NB4 (cell line): Measurements from ENCODE around the gene CEP104.
"Not testable (repeated sequence)": the region's sequence is repeated elsewhere in the genome, so short reads cannot be mapped to it uniquely, and the experiment has no call there.

Experiments
- DNase-seq: peaks from one replicate; pipeline ENCODE4 v3.0.0; 2010; ENCODE audit warnings: low read depth
- H3K4me3 ChIP-seq: one replicate; pipeline ENCODE4 v1.5.1; 2011; ENCODE audit warnings: mild to moderate bottlenecking, low read depth, low read length, moderate library complexity
- MYC ChIP-seq: IDR thresholded peaks from 2 replicates; pipeline ENCODE4 v1.6.1; 2011; ENCODE audit warnings: low read depth, low read length
- POLR2A ChIP-seq: IDR thresholded peaks from 2 replicates; pipeline ENCODE4 v1.6.1; 2011; ENCODE audit warnings: mild to moderate bottlenecking; ENCODE audit not compliant: insufficient read length; ENCODE audit errors: extremely low read depth
- TF ChIP-seq, protein P1 (sequence below): IDR thresholded peaks from one replicate; pipeline ENCODE4 v1.5.1; 2012; ENCODE audit warnings: low read depth, low read length
- TF ChIP-seq, protein P2 (sequence below): IDR thresholded peaks from 2 replicates; pipeline ENCODE4 v1.6.1; 2011; ENCODE audit warnings: low read depth, low read length

The CEP104 gene

DNA sequence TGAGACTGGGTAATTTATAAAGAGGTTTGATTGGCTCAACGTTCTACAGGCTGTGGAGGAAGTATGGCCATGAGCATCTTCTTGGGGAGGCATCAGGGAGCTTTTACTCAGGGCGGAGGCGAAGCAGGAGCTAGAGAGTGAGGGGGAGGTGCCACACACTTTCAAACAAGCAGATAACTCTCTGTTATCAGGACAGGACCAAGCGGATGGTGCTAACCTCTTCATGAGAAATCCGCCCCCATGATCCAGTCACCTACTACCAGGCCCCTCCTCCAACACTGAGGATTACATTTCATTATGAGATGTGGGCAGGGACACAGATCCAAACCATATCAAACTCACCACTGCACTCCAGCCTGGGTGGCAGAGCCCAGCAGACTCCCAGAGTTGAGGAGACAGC is 49.2 kb downstream of the CEP104 start:
- TF ChIP-seq, protein P1, sequence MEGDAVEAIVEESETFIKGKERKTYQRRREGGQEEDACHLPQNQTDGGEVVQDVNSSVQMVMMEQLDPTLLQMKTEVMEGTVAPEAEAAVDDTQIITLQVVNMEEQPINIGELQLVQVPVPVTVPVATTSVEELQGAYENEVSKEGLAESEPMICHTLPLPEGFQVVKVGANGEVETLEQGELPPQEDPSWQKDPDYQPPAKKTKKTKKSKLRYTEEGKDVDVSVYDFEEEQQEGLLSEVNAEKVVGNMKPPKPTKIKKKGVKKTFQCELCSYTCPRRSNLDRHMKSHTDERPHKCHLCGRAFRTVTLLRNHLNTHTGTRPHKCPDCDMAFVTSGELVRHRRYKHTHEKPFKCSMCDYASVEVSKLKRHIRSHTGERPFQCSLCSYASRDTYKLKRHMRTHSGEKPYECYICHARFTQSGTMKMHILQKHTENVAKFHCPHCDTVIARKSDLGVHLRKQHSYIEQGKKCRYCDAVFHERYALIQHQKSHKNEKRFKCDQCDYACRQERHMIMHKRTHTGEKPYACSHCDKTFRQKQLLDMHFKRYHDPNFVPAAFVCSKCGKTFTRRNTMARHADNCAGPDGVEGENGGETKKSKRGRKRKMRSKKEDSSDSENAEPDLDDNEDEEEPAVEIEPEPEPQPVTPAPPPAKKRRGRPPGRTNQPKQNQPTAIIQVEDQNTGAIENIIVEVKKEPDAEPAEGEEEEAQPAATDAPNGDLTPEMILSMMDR = no peak
- TF ChIP-seq POLR2A (no peak), MYC (no peak)
- TF ChIP-seq, protein P2, sequence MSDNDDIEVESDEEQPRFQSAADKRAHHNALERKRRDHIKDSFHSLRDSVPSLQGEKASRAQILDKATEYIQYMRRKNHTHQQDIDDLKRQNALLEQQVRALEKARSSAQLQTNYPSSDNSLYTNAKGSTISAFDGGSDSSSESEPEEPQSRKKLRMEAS = no peak
- DNase-seq = no peak
- no peak overlapping the region for H3K4me3 ChIP-seq

DNA sequence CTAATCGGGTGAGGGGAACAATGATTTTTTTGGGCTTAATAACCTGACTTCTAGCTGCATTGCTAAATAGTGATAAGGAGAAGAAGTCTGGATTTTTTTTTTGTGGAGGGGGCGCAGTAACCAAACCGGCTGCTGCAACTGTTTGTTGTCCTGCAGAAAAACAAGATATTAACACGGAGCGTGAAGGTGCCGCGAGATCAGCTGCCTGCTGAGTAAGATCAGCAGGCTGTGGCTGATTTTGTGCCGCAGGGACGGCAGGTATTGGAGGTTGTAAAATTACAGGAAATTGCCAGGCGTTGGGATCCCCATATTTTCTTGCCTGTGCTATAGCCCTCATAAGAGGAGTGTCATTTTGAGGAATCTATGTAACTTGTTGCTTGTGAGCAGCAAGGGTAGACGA is 52.0 kb downstream of the CEP104 start:
- TF ChIP-seq MYC (no peak), POLR2A (no peak)
- TF ChIP-seq, protein P1 = no peak
- TF ChIP-seq, protein P2 = no peak
- no peak overlapping the region for H3K4me3 ChIP-seq
- DNase-seq = no peak

DNA sequence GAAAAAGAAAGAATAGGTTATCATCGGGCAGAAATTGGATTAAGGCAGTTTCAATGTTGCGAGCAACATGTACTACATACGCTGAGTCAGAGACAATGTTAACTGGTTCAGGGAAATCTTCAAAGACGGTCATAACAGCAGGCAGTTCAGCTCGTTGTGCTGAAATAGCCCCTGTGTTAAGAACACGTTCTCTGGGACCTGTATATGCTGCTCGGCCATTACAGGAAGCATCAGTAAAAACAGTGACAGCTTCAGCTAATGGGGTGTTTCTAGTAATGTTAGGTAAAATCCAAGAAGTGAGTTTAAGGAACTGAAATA is 52.4 kb downstream of the CEP104 start:
- not testable (repeated sequence) for DNase-seq, H3K4me3 ChIP-seq

DNA sequence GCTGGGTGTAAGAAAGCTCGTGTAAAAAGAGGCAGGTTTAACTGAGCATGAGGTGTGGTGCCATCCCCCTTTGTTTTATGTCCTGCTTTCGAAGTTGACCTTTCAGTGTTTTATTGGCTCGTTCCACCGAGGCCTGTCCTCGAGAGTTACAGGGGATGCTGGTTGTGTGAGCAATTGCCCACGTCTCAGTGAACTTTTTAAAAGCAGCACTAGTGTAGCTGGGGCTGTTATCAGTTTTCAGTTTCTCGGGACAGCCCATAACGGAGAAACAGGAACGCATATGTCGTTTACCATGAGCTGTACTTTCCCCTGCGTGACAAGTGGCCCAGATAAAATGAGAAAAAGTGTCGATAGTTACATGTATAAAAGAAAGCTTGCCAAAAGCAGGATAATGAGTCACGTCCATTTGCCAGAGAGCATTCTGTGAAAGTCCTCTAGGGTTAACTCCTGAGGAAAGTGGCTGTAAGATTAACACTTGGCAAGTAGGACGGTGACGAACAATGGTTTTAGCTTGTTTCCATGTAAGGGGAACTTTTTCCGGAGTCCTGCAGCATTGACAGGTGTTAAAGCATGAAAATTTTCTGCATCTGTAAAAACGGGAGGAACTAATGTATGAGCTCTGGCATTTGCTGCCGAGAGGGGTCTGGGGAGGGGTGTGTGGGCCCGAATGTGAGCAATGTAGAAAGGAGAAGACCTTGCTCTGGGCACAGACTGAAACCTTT is 52.9 kb downstream of the CEP104 start:
- DNase-seq = no peak
- H3K4me3 ChIP-seq = no peak overlapping the region
- TF ChIP-seq, protein P2 = no peak
- TF ChIP-seq MYC (no peak), POLR2A (no peak)
- TF ChIP-seq, protein P1 = no peak

DNA sequence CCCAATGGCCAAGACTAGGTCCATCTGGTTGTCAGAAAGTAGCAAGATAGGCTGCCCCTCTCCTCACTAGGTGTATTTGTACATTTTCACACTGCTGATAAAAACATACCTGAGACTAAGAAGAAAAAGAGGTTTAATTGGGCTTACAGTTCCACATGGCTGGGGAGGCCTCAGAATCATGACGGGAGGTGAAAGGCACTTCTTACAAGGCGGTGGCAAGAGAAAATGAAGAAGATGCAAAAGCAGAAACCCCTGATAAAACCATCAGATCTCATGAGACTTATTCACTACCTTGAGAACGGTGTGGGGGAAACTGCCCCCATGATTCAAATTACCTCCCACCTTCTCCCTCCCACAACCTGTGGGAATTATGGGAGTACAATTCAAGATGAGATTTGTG is 56.2 kb downstream of the CEP104 start:
- not testable (repeated sequence) for DNase-seq, H3K4me3 ChIP-seq

DNA sequence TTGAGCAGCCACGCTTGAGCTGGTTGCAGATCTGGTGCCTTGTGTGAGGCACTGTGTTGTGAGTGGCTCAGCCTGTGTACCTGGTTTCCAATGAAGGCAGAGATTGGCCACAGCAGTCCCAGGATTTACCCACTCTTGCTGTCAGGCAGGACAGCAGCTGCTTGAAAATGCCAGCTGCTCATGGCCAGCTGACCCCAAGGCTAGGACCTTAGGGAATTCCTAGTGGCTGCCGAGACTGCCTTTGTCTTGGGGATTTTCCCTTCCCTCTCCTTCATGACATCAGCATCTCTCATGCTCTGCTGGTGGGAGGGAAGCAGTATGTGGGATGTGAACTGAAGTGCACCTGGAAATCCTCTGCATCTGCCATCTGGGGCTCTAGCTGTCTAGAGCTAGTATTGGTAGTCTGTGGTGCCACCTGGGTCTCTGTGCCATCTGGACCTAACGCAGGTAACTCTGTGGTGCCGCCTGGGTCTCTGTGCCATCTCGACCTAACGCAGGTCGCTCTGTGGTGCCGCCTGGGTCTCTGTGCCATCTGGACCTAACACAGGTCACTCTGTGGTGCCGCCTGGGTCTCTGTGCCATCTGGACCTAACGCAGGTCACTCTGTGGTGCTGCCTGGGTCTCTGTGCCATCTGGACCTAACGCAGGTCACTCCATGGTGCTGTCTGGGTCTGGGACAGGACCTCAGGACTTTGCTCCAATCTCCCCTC is 56.9 kb downstream of the CEP104 start:
- no peak for DNase-seq
- TF ChIP-seq POLR2A = no peak
- TF ChIP-seq, protein P1 = no peak
- no peak for TF ChIP-seq MYC
- TF ChIP-seq, protein P2 = no peak
- no peak overlapping the region for H3K4me3 ChIP-seq
